HEK293 (cell line): ENCODE data around the gene TESK2.

Experiments
- GLIS1 ChIP-seq: fragments of 450-650 bp; formaldehyde crosslinking; IDR thresholded peaks from 2 replicates; pipeline ENCODE4 v1.5.1; 2016; ENCODE audit warnings: missing biosample characterization, missing genetic modification characterization
- IKZF3 ChIP-seq: fragments of 450-650 bp; IDR thresholded peaks from 2 replicates; pipeline ENCODE4 v1.5.0; 2018; ENCODE audit warnings: missing biosample characterization, mild to moderate bottlenecking, missing genetic modification characterization, moderate library complexity
- KLF9 ChIP-seq: fragments of 450-650 bp; formaldehyde crosslinking; IDR thresholded peaks from 2 replicates; pipeline ENCODE4 v1.5.1; 2016; ENCODE audit warnings: missing biosample characterization, missing genetic modification characterization, low read depth
- MEIS1 ChIP-seq: sonication (generic); formaldehyde crosslinking; IDR thresholded peaks from 2 replicates; pipeline ENCODE4 v1.8.1; 2022; ENCODE audit warnings: missing genetic modification reagents, mild to moderate bottlenecking, borderline replicate concordance
- REST ChIP-seq: fragments of 450-650 bp; formaldehyde crosslinking; IDR thresholded peaks from 2 replicates; pipeline ENCODE4 v1.5.1; 2016; ENCODE audit warnings: missing biosample characterization, missing genetic modification characterization
- TRIM28 ChIP-seq: IDR thresholded peaks from 2 replicates; pipeline ENCODE4 v1.6.1; 2011; ENCODE audit warnings: low read length, control low read depth, borderline replicate concordance
- ZBTB8A ChIP-seq: fragments of 450-650 bp; formaldehyde crosslinking; IDR thresholded peaks from 2 replicates; pipeline ENCODE4 v1.5.1; 2016; ENCODE audit warnings: missing biosample characterization, missing genetic modification characterization
- ZFP3 ChIP-seq: fragments of 450-650 bp; formaldehyde crosslinking; IDR thresholded peaks from 2 replicates; pipeline ENCODE4 v1.5.1; 2016; ENCODE audit warnings: low read depth, missing biosample characterization, missing genetic modification characterization
- ZNF132 ChIP-seq: fragments of 450-650 bp; formaldehyde crosslinking; IDR thresholded peaks from 2 replicates; pipeline ENCODE4 v1.5.1; 2017; ENCODE audit warnings: missing biosample characterization, missing genetic modification characterization, borderline replicate concordance
- ZNF18 ChIP-seq: fragments of 450-650 bp; formaldehyde crosslinking; IDR thresholded peaks from 2 replicates; pipeline ENCODE4 v1.5.1; 2016; ENCODE audit warnings: missing biosample characterization, missing genetic modification characterization
- ZNF23 ChIP-seq: fragments of 450-650 bp; formaldehyde crosslinking; IDR thresholded peaks from 2 replicates; pipeline ENCODE4 v1.5.1; 2016; ENCODE audit warnings: missing biosample characterization, missing genetic modification characterization, borderline replicate concordance
- ZNF274 ChIP-seq, 2 experiments: fragments of 200-500 bp in 1 of 2; fragments of 450-650 bp in 1 of 2; sonication (Bioruptor generic) in 1 of 2; formaldehyde crosslinking in 1 of 2; IDR thresholded peaks; 2 replicates each; pipeline versions ENCODE4 v1.5.1 to v1.6.1; 2014 to 2016; ENCODE audit warnings: borderline replicate concordance in 1 of 2, inconsistent platforms in 1 of 2, low read length in 1 of 2, missing biosample characterization in 1 of 2, missing genetic modification characterization in 1 of 2
- ZNF280D ChIP-seq: fragments of 450-650 bp; formaldehyde crosslinking; IDR thresholded peaks from 2 replicates; pipeline ENCODE4 v1.5.1; 2016; ENCODE audit warnings: missing biosample characterization, missing genetic modification characterization
- ZNF311 ChIP-seq: fragments of 450-650 bp; formaldehyde crosslinking; IDR thresholded peaks from 2 replicates; pipeline ENCODE4 v1.5.1; 2017; ENCODE audit warnings: missing biosample characterization, missing genetic modification characterization, borderline replicate concordance
- ZNF350 ChIP-seq: fragments of 450-650 bp; formaldehyde crosslinking; IDR thresholded peaks from 2 replicates; pipeline ENCODE4 v1.5.0; 2017; ENCODE audit warnings: missing biosample characterization, mild to moderate bottlenecking, missing genetic modification characterization
- ZNF366 ChIP-seq: fragments of 450-650 bp; formaldehyde crosslinking; conservative IDR thresholded peaks from 2 replicates; pipeline ENCODE4 v1.5.1; 2016; ENCODE audit warnings: missing biosample characterization, missing genetic modification characterization
- ZNF510 ChIP-seq: fragments of 450-650 bp; formaldehyde crosslinking; IDR thresholded peaks from 2 replicates; pipeline ENCODE4 v1.5.1; 2018; ENCODE audit warnings: mild to moderate bottlenecking, missing genetic modification characterization, missing biosample characterization; ENCODE audit not compliant: insufficient replicate concordance
- ZNF521 ChIP-seq: fragments of 450-650 bp; formaldehyde crosslinking; IDR thresholded peaks from 2 replicates; pipeline ENCODE4 v1.5.1; 2017; ENCODE audit warnings: missing biosample characterization, mild to moderate bottlenecking, missing genetic modification characterization
- ZNF549 ChIP-seq: fragments of 450-650 bp; IDR thresholded peaks from 2 replicates; pipeline ENCODE4 v1.5.1; 2018; ENCODE audit warnings: missing biosample characterization, missing genetic modification characterization, mild to moderate bottlenecking, inconsistent platforms, moderate library complexity
- ZNF571 ChIP-seq: fragments of 450-650 bp; formaldehyde crosslinking; IDR thresholded peaks from 2 replicates; pipeline ENCODE4 v1.5.0; 2017; ENCODE audit warnings: missing biosample characterization, missing genetic modification characterization
- ZNF639 ChIP-seq: fragments of 450-650 bp; formaldehyde crosslinking; IDR thresholded peaks from 2 replicates; pipeline ENCODE4 v1.5.1; 2016; ENCODE audit warnings: missing biosample characterization, missing genetic modification characterization
- ZNF645 ChIP-seq: fragments of 450-650 bp; formaldehyde crosslinking; IDR thresholded peaks from 2 replicates; pipeline ENCODE4; 2016; ENCODE audit warnings: missing biosample characterization, missing genetic modification characterization
- ZNF707 ChIP-seq: fragments of 450-650 bp; formaldehyde crosslinking; IDR thresholded peaks from 2 replicates; pipeline ENCODE4 v1.5.1; 2016; ENCODE audit warnings: missing biosample characterization, missing genetic modification characterization
- ZNF837 ChIP-seq: fragments of 450-650 bp; formaldehyde crosslinking; IDR thresholded peaks from 2 replicates; pipeline ENCODE4 v1.5.1; 2016; ENCODE audit warnings: missing biosample characterization, missing genetic modification characterization
- ZSCAN5A ChIP-seq: fragments of 450-650 bp; formaldehyde crosslinking; IDR thresholded peaks from 2 replicates; pipeline ENCODE4 v1.5.1; 2016; ENCODE audit warnings: missing biosample characterization, missing genetic modification characterization
- ZXDB ChIP-seq: fragments of 450-650 bp; formaldehyde crosslinking; IDR thresholded peaks from 2 replicates; pipeline ENCODE4 v1.5.1; 2016; ENCODE audit warnings: missing biosample characterization, missing genetic modification characterization

Gene TESK2

GRCh38 chr1:45521413-45522323 lies 30.7 kb upstream of the TESK2 start, which contains the start of gene PRDX1 (continued):
- no peak for TF ChIP-seq ZNF280D
- peak; percentile 97 for TF ChIP-seq ZBTB8A
- TF ChIP-seq ZNF645 (tag by site-specific recombination) = no peak
- TF ChIP-seq ZNF549 = no peak
- TF ChIP-seq TRIM28 = no peak
- peak; percentile 98 for TF ChIP-seq ZXDB (tag by site-specific recombination)
- TF ChIP-seq ZNF707 (tag by site-specific recombination) = no peak
- peak; percentile 73 for TF ChIP-seq IKZF3 (tag by site-specific recombination)
- TF ChIP-seq ZNF521 (tag by site-specific recombination) = no peak
- peak; percentile 81 for TF ChIP-seq KLF9
- peak; percentile 87; the same call in 1 of the 2 replicates for TF ChIP-seq ZSCAN5A (tag by site-specific recombination)
- no peak for TF ChIP-seq ZNF274 (IDR thresholded peaks at IDR 0.05; ENCODE audit: low read length)
- no peak for TF ChIP-seq ZNF274 (tag by site-specific recombination; IDR thresholded peaks at IDR 0.05; ENCODE audit: borderline replicate concordance)
- TF ChIP-seq REST (tag by site-specific recombination) = peak; percentile 50; the same call in 1 of the 2 replicates
- peak; percentile 78; the same call in 1 of the 2 replicates for TF ChIP-seq ZNF837 (tag by site-specific recombination)
- TF ChIP-seq ZNF132 = no peak
- TF ChIP-seq ZFP3 (tag by site-specific recombination) = 0 out of 2 replicates have a peak, but pooled peaks have one; percentile 32
- no peak for TF ChIP-seq ZNF350 (tag by site-specific recombination)
- peak; percentile 76 for TF ChIP-seq ZNF639 (tag by site-specific recombination)
- peak; percentile 92 for TF ChIP-seq GLIS1
- TF ChIP-seq MEIS1 (CRISPR knock-in tag) = no peak
- TF ChIP-seq ZNF18 (tag by site-specific recombination) = no peak; the same call in none of the 2 replicates
- no peak for TF ChIP-seq ZNF510 (tag by site-specific recombination)
- TF ChIP-seq ZNF23 (tag by site-specific recombination) = no peak
- no peak for TF ChIP-seq ZNF571
- TF ChIP-seq ZNF311 (tag by site-specific recombination) = no peak
- peak; percentile 68; the same call in 1 of the 2 replicates for TF ChIP-seq ZNF366 (tag by site-specific recombination)
